HCT116 (cell line): ENCODE data around the gene NRP1. TPM values are rescaled to one million over a fixed set of nuclear protein-coding genes. Genes with fewer than 3 reads are reported as not detected.

Experiments used
- ATAC-seq: fragments of 200-7000 bp; cut with Tn5 transposase; 2 replicates; pipeline ENCODE4 v1.9.1; 2020; ENCODE audit warnings: mild to moderate bottlenecking, moderate library complexity
- BruUV-seq: library from RNA; stranded (reverse); fragments of 400-500 nt; replicated peaks from 2 replicates; lab custom pipeline; 2021; lab: Mats Ljungman, UMichigan
- CTCF ChIA-PET: fragments of 300-600 bp; sonication (Branson Sonifier 250); formaldehyde crosslinking; loops from one replicate; lab custom pipeline; 2021; ENCODE audit warnings: antibody characterized with exemption; lab: Charles Lee
- POLR2A ChIA-PET: fragments of 300-600, 350-600 bp; sonication (Branson Sonifier 250); formaldehyde crosslinking; loops from one replicate; lab custom pipeline; 2021; ENCODE audit warnings: antibody characterized with exemption; lab: Charles Lee
- RAD21 ChIA-PET, 2 experiments: fragments of 300-600 bp; sonication (Branson Sonifier 250); formaldehyde crosslinking; loops; one replicate each; lab custom pipeline; 2023; ENCODE audit warnings: low total read pairs in 2 of 2; ENCODE audit not compliant: uncharacterized antibody in 2 of 2, unreplicated experiment in 2 of 2, low non-redundant PET in 1 of 2; lab: Charles Lee
- DNase-seq: peaks from one replicate; pipeline ENCODE4 v3.0.0-alpha.2; 2010; ENCODE audit warnings: low read depth, low spot score
- H2AFZ ChIP-seq: fragments of 200-600 bp; shearing (Covaris generic), sonication (generic); 2 replicates; pipeline ENCODE4 v1.6.1; 2017; ENCODE audit warnings: low read depth, mixed run types, mixed read lengths, antibody characterized with exemption, low read length; ENCODE audit not compliant: poor library complexity, severe bottlenecking
- H3K27ac ChIP-seq: 2 replicates; pipeline ENCODE4 v1.5.1; 2012; ENCODE audit warnings: low read depth, low read length
- H3K27me3 ChIP-seq: fragments of 200-600 bp; sonication (generic); 2 replicates; pipeline ENCODE4 v1.6.1; 2016; ENCODE audit warnings: mixed run types, low read length, mixed read lengths; ENCODE audit not compliant: insufficient read depth
- H3K36me3 ChIP-seq, 2 experiments: fragments of 200-500 bp in 1 of 2; fragments of 200-600 bp in 1 of 2; sonication (Bioruptor generic) in 1 of 2; sonication (generic) in 1 of 2; 2 replicates each; pipeline versions ENCODE4 v1.5.1 to v1.6.1; 2014 to 2016; ENCODE audit warnings: low read length in 2 of 2, inconsistent platforms in 1 of 2, mixed read lengths in 1 of 2, mixed run types in 1 of 2; ENCODE audit not compliant: insufficient read depth in 2 of 2, control insufficient read depth in 1 of 2
- H3K4me1 ChIP-seq, 2 experiments: fragments of 200-600 bp in 1 of 2; sonication (generic) in 1 of 2; 2 replicates each; pipeline versions ENCODE4 v1.5.1 to v1.6.1; 2012 to 2017; ENCODE audit warnings: low read length in 2 of 2, inconsistent platforms in 1 of 2, mild to moderate bottlenecking in 1 of 2, mixed read lengths in 1 of 2, mixed run types in 1 of 2, moderate library complexity in 1 of 2; ENCODE audit not compliant: insufficient read depth in 2 of 2, control insufficient read depth in 1 of 2
- H3K4me2 ChIP-seq: fragments of 200-600 bp; sonication (generic); 2 replicates; pipeline ENCODE4 v1.6.1; 2017; ENCODE audit warnings: mixed run types, low read length, mixed read lengths
- H3K4me3 ChIP-seq, 2 experiments: fragments of 200-600 bp in 1 of 2; sonication (generic) in 1 of 2; replicated peaks in 1 of 2; 2 replicates each; pipeline ENCODE4 v1.5.1; 2011 to 2016; ENCODE audit warnings: low read length in 2 of 2, control low read depth in 1 of 2, low read depth in 1 of 2, mild to moderate bottlenecking in 1 of 2, mixed read lengths in 1 of 2, mixed run types in 1 of 2
- H3K79me2 ChIP-seq: fragments of 200-600 bp; sonication (generic); 2 replicates; pipeline ENCODE4 v1.6.1; 2017; ENCODE audit warnings: mild to moderate bottlenecking, mixed run types, low read length, moderate library complexity, mixed read lengths; ENCODE audit not compliant: insufficient read depth
- H3K9ac ChIP-seq: fragments of 200-600 bp; sonication (generic); 2 replicates; pipeline ENCODE4 v1.6.1; 2016; ENCODE audit warnings: low read length, mixed read lengths
- H3K9me2 ChIP-seq: fragments of 200-600 bp; sonication (generic), shearing (Covaris generic); 2 replicates; pipeline ENCODE4 v1.6.1; 2017; ENCODE audit warnings: mixed run types, mild to moderate bottlenecking, moderate library complexity; ENCODE audit not compliant: insufficient read depth
- H3K9me3 ChIP-seq, 2 experiments: fragments of 200-500 bp in 1 of 2; fragments of 200-600 bp in 1 of 2; sonication (Bioruptor generic) in 1 of 2; sonication (generic) in 1 of 2; 2 replicates each; pipeline ENCODE4 v1.6.1; 2014 to 2017; ENCODE audit warnings: low read length in 2 of 2, mixed read lengths in 2 of 2, inconsistent platforms in 1 of 2, low read depth in 1 of 2, mild to moderate bottlenecking in 1 of 2, mixed run types in 1 of 2, moderate library complexity in 1 of 2; ENCODE audit not compliant: control insufficient read depth in 1 of 2, insufficient read depth in 1 of 2
- H4K20me1 ChIP-seq: fragments of 200-600 bp; sonication (generic), shearing (Covaris generic); 2 replicates; pipeline ENCODE4 v1.6.1; 2017; ENCODE audit warnings: mixed run types, mild to moderate bottlenecking, moderate library complexity; ENCODE audit not compliant: insufficient read depth
- CEBPB ChIP-seq: IDR thresholded peaks from 2 replicates; pipeline ENCODE4 v1.6.1; 2012; ENCODE audit warnings: low read depth
- ELF1 ChIP-seq: IDR thresholded peaks from 2 replicates; pipeline ENCODE4 v1.6.1; 2012; ENCODE audit warnings: low read depth, borderline replicate concordance
- JUND ChIP-seq: IDR thresholded peaks from 2 replicates; pipeline ENCODE4 v1.6.1; 2012
- intact Hi-C: fragments of 100-400 bp; cut with micrococcal nuclease; formaldehyde crosslinking; loops from 2 replicates; pipeline ENCODE4 v1.10.0; 2022
- total RNA-seq: library from RNA; stranded (reverse); gene quantifications from one replicate; pipeline ENCODE4 v1.2.1, GENCODE V29; 2021; ENCODE audit not compliant: unreplicated experiment
- TF ChIP-seq, protein P1 (sequence below): IDR thresholded peaks from 2 replicates; pipeline ENCODE4 v1.6.1; 2012
- TF ChIP-seq, protein P2 (sequence below): IDR thresholded peaks from 2 replicates; pipeline ENCODE4 v1.6.1; 2011; ENCODE audit warnings: mild to moderate bottlenecking, low read length, moderate library complexity; ENCODE audit not compliant: insufficient replicate concordance; ENCODE audit errors: extremely low read depth
- TF ChIP-seq, protein P3 (sequence below), 3 experiments: fragments of 200-600 bp in 1 of 3; sonication (generic) in 1 of 3; IDR thresholded peaks in 2 of 3; conservative IDR thresholded peaks in 1 of 3; 2 replicates each; pipeline ENCODE4 v1.5.1; 2012 to 2017; ENCODE audit warnings: low read depth in 2 of 3, low read length in 2 of 3, antibody characterized with exemption in 1 of 3, borderline replicate concordance in 1 of 3, control low read depth in 1 of 3, mild to moderate bottlenecking in 1 of 3, mixed read lengths in 1 of 3, mixed run types in 1 of 3, moderate library complexity in 1 of 3; ENCODE audit not compliant: insufficient read depth in 1 of 3

Gene NRP1
- total RNA-seq, 1 experiment from 2014 or later = 3.8 TPM

DNA sequence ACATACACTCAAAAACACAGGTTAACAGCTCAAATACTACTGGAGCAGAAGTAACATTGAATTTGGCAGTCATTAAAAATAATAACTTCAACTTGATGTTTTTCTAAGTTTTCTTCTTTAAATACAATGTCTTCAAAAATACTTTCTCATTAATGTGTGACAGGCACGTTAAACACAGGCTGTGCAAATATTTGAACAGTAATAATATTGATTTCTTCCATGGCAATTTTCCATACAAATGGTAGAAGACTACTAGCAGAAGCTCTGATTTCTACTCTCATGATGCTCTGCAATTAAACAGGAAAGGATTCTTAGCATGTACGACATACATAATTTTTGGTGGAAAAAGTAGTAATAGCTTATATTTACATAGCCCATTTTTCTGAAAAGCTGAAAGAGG is 47.4 kb downstream of the NRP1 start (continued):
- TF ChIP-seq, protein P1, sequence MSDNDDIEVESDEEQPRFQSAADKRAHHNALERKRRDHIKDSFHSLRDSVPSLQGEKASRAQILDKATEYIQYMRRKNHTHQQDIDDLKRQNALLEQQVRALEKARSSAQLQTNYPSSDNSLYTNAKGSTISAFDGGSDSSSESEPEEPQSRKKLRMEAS = no peak

DNA sequence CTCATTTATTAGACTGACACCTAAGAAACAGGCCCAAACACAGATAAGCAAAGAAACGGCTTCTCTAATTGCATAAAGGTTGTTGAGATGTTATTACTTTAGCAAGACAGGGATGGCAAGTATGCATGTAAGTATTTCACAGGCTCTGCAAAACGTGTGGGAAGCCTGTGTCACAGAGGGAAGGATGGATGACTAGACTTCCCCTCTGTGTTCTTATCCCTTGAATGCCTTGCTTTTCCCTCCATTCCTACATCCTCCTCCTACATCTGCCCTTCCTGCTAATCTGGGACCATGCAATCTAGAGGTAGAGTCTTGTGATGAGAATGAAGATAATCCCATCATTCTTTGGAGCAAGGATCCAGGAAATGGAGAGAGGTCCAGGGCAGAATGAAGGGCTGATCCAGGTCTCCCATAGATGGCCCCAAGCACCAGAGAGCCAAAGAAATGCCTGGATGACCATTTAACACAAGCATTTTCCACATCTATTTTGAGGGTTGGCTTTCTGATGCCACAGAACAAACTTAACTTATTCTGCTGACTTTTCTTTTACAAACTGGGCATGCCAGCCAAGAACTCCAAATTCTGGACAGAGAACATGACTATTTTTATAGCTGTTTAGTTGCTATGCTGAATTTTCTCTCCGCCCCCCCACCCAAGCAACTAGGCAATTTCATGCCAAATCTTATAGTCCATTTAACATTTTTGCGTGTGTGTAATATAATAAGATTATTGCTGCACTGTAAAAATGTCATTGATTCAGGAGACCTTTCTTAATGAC is 48.1 kb downstream of the NRP1 start:
- TF ChIP-seq, protein P2, sequence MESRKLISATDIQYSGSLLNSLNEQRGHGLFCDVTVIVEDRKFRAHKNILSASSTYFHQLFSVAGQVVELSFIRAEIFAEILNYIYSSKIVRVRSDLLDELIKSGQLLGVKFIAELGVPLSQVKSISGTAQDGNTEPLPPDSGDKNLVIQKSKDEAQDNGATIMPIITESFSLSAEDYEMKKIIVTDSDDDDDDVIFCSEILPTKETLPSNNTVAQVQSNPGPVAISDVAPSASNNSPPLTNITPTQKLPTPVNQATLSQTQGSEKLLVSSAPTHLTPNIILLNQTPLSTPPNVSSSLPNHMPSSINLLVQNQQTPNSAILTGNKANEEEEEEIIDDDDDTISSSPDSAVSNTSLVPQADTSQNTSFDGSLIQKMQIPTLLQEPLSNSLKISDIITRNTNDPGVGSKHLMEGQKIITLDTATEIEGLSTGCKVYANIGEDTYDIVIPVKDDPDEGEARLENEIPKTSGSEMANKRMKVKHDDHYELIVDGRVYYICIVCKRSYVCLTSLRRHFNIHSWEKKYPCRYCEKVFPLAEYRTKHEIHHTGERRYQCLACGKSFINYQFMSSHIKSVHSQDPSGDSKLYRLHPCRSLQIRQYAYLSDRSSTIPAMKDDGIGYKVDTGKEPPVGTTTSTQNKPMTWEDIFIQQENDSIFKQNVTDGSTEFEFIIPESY = no peak
- TF ChIP-seq, protein P3, sequence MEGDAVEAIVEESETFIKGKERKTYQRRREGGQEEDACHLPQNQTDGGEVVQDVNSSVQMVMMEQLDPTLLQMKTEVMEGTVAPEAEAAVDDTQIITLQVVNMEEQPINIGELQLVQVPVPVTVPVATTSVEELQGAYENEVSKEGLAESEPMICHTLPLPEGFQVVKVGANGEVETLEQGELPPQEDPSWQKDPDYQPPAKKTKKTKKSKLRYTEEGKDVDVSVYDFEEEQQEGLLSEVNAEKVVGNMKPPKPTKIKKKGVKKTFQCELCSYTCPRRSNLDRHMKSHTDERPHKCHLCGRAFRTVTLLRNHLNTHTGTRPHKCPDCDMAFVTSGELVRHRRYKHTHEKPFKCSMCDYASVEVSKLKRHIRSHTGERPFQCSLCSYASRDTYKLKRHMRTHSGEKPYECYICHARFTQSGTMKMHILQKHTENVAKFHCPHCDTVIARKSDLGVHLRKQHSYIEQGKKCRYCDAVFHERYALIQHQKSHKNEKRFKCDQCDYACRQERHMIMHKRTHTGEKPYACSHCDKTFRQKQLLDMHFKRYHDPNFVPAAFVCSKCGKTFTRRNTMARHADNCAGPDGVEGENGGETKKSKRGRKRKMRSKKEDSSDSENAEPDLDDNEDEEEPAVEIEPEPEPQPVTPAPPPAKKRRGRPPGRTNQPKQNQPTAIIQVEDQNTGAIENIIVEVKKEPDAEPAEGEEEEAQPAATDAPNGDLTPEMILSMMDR (IDR thresholded peaks at IDR 0.05 in 2 of 3, conservative IDR thresholded peaks at IDR 0.05 in 1 of 3; ENCODE audit: borderline replicate concordance in 1 of 3, insufficient read depth in 1 of 3, low read depth in 2 of 3, low read length in 2 of 3) = no peak
- TF ChIP-seq ELF1 (no peak), JUND (no peak), CEBPB (no peak)
- TF ChIP-seq, all 23 proteins: peak for 0
- no peaks in the 10 kb centered on the region for H3K79me2 ChIP-seq
- no TSS peak for BruUV-seq
- no peaks in the 10 kb centered on the region for H3K27me3 ChIP-seq
- no peak overlapping the region for H3K9ac ChIP-seq
- H2AFZ ChIP-seq = no peak overlapping the region
- no peaks in the 10 kb centered on the region for H3K36me3 ChIP-seq
- no peak for DNase-seq
- ChIA-PET RAD21 (no interaction called here), CTCF (no interaction called here), POLR2A (no interaction called here)
- no peak overlapping the region for H3K4me3 ChIP-seq
- H3K4me2 ChIP-seq = no peak overlapping the region
- H3K9me3 ChIP-seq = no peaks in the 10 kb centered on the region
- no peak overlapping the region for H3K27ac ChIP-seq
- intact Hi-C loops = no loop called here
- peaks cover 7 to 12% of the 10 kb centered on the region in 2 experiments; a peak in 3 of 4 replicates for H3K4me1 ChIP-seq
- H4K20me1 ChIP-seq = no peaks in the 10 kb centered on the region
- no peaks in the 10 kb centered on the region for H3K9me2 ChIP-seq
- no peak for ATAC-seq
